ENCODE measurements around the gene TSFM.
"Not testable (repeated sequence)": the region's sequence is repeated elsewhere in the genome, so short reads cannot be mapped to it uniquely, and the experiment has no call there.

Gene TSFM

GRCh38 chr12:57763881-57764661 lies 18.5 kb upstream of the TSFM start:
- DNase-seq (ENCODE audit: low read depth in 2 of 2) = no peak

GRCh38 chr12:57764662-57765002 lies 18.0 kb upstream of the TSFM start:
- peak in 1 of 2 donors; percentile 41 for DNase-seq (ENCODE audit: low read depth in 2 of 2)

GRCh38 chr12:57765003-57765697 lies 17.4 kb upstream of the TSFM start:
- peak in 1 of 2 donors; percentile 63 for DNase-seq (ENCODE audit: low read depth in 2 of 2)

GRCh38 chr12:57765698-57766463 lies 16.7 kb upstream of the TSFM start:
- DNase-seq (ENCODE audit: low read depth in 2 of 2) = no peak

- DNase-seq (ENCODE audit: low read depth in 2 of 2) = no peak
These were observed 15.9 kb upstream of the TSFM start, which contains the start of gene CYP27B1 for GRCh38 chr12:57766464-57767304. TSS of gene CYP27B1 (minus strand) at chr12:57767078. CDS start at chr12:57767041, 37 bp downstream.

- DNase-seq (ENCODE audit: low read depth in 2 of 2) = no peak
These were observed 15.3 kb upstream of the TSFM start for GRCh38 chr12:57767305-57767698.

- DNase-seq (ENCODE audit: low read depth in 2 of 2) = no peak
These were observed 14.7 kb upstream of the TSFM start for GRCh38 chr12:57767876-57768275.

- no peak for DNase-seq (ENCODE audit: low read depth in 2 of 2)
These were observed 13.0 kb upstream of the TSFM start for GRCh38 chr12:57769594-57769993.

- DNase-seq (ENCODE audit: low read depth in 2 of 2) = no peak
These were observed 11.9 kb upstream of the TSFM start for GRCh38 chr12:57770734-57771133.

- DNase-seq (ENCODE audit: low read depth in 2 of 2) = peak; percentile 87 to 88
These were observed 11.2 kb upstream of the TSFM start for GRCh38 chr12:57771236-57771872.

GRCh38 chr12:57771873-57772428 lies 10.6 kb upstream of the TSFM start, which contains the start of gene METTL1:
TSS of gene METTL1 (minus strand) at chr12:57772105. CDS start at chr12:57772083, 22 bp downstream.
- peak; percentile 83 to 84 for DNase-seq (ENCODE audit: low read depth in 2 of 2)

- DNase-seq (ENCODE audit: low read depth in 2 of 2) = no peak
These were observed 9.9 kb upstream of the TSFM start, which contains the start of gene EEF1AKMT3 for GRCh38 chr12:57772429-57773322. TSS of gene EEF1AKMT3 (plus strand) at chr12:57772614. CDS start at chr12:57772725, 111 bp downstream.

- not testable (repeated sequence) for DNase-seq (ENCODE audit: low read depth in 2 of 2)
These were observed 8.0 kb upstream of the TSFM start for GRCh38 chr12:57774634-57775033.

- no peak for DNase-seq (ENCODE audit: low read depth in 2 of 2)
These were observed 7.5 kb upstream of the TSFM start for GRCh38 chr12:57775044-57775443.

- no peak for DNase-seq (ENCODE audit: low read depth in 2 of 2)
These were observed 6.9 kb upstream of the TSFM start for GRCh38 chr12:57775563-57776246.

- no peak for DNase-seq (ENCODE audit: low read depth in 2 of 2)
These were observed 6.4 kb upstream of the TSFM start for GRCh38 chr12:57776247-57776587.

GRCh38 chr12:57777367-57777766 lies 5.2 kb upstream of the TSFM start:
- DNase-seq (ENCODE audit: low read depth in 2 of 2) = no peak

- DNase-seq (ENCODE audit: low read depth in 2 of 2) = no peak
These were observed 4.7 kb upstream of the TSFM start for GRCh38 chr12:57777911-57778310.

- DNase-seq (ENCODE audit: low read depth in 2 of 2) = no peak
These were observed 2.9 kb upstream of the TSFM start for GRCh38 chr12:57779736-57780135.
